ENCODE measurements around the gene TNNT2. TPM values are rescaled to one million over a fixed set of nuclear protein-coding genes. Genes with fewer than 3 reads are reported as not detected.

Gene TNNT2
- total and polyA plus RNA-seq, 2 of the 13 experiments (the other 11 are each of a cell fraction or from before 2014, with no cell fraction given), result 0.20 to 0.63 TPM

- 0% methylated on average over 1 of the region's 1 CpG for WGBS (ENCODE audit: low lambda C conversion rate)
- H3K27ac ChIP-seq (ENCODE audit: extremely low read length, insufficient read depth, low read length), result no peak overlapping the region
- ATAC-seq, result no peak
- no peak for FAIRE-seq
- ChIA-PET POLR2A (no interaction called here), CTCF (ENCODE audit: low intra/inter-chr PET ratio, low total read pairs) (no interaction called here)
- no peak overlapping the region for H2AFZ ChIP-seq (ENCODE audit: low read length)
- peaks cover 16% of the 10 kb centered on the region for H3K9me3 ChIP-seq (ENCODE audit: low read length)
- no peak for DNase-seq (ENCODE audit: low spot score)
- no peaks in the 10 kb centered on the region for H3K4me1 ChIP-seq (ENCODE audit: insufficient read depth, low read length)
- H3K9ac ChIP-seq (ENCODE audit: insufficient read depth, low read depth, low read length), result no peak overlapping the region
- no peaks in the 10 kb centered on the region for H4K20me1 ChIP-seq (ENCODE audit: insufficient read depth, low read length)
- TF ChIP-seq NFIB (CRISPR knock-in tag; IDR thresholded peaks at IDR 0.05; ENCODE audit: borderline replicate concordance) (no peak), KAT7 (CRISPR knock-in tag; IDR thresholded peaks at IDR 0.05; ENCODE audit: borderline replicate concordance) (no peak), MNT (IDR thresholded peaks at IDR 0.05) (no peak), ZBTB20 (CRISPR knock-in tag; IDR thresholded peaks at IDR 0.05; ENCODE audit: borderline replicate concordance, low read depth) (no peak), SCMH1 (CRISPR knock-in tag; IDR thresholded peaks at IDR 0.05; ENCODE audit: borderline replicate concordance) (no peak)
- in situ Hi-C loops (cut with HindIII; ENCODE audit: extremely low pct_ligation_motif_present, low pct_unique_long_range_greater_than_20kb), result no loop called here
- no peaks in the 10 kb centered on the region for H3K36me3 ChIP-seq (replicated peaks in 1 of 2; ENCODE audit: control insufficient read depth in 1 of 2, insufficient read depth in 2 of 2, low read length in 2 of 2)
- BruUV-seq (replicated peaks), result no TSS peak
- no peaks in the 10 kb centered on the region for H3K79me2 ChIP-seq (ENCODE audit: insufficient read depth, low read length)
- no peak overlapping the region for H3K4me2 ChIP-seq (ENCODE audit: low read depth, low read length)
- H3K4me3 ChIP-seq (replicated peaks in 1 of 3; ENCODE audit: insufficient read depth in 1 of 3, low read depth in 2 of 3, low read length in 3 of 3), result no peak overlapping the region
- peaks cover 0 to 3% of the 10 kb centered on the region in 2 experiments; a peak in 2 of 5 replicates for H3K27me3 ChIP-seq (ENCODE audit: control insufficient read depth in 1 of 2, insufficient read depth in 2 of 2, low read length in 2 of 2)
- intact Hi-C loops (cut with micrococcal nuclease; ENCODE audit: unreplicated experiment), result no loop called here
These were observed 36.1 kb downstream of the TNNT2 start for GRCh38 chr1:201341377-201341776.

GRCh38 chr1:201336711-201337450, 40.6 kb downstream of the TNNT2 start:
- CTCF ChIA-PET (ENCODE audit: low intra/inter-chr PET ratio, low total read pairs), result no interaction called here
- no peak for FAIRE-seq
- TF ChIP-seq SMAD3 (CRISPR knock-in tag; IDR thresholded peaks at IDR 0.05) (no peak), KDM5B (CRISPR knock-in tag; IDR thresholded peaks at IDR 0.05; ENCODE audit: borderline replicate concordance) (no peak), MED8 (CRISPR knock-in tag; IDR thresholded peaks at IDR 0.05; ENCODE audit: insufficient replicate concordance) (no peak), AGO1 (IDR thresholded peaks at IDR 0.05; ENCODE audit: low read depth, low read length, poor library complexity, severe bottlenecking) (no peak), ZSCAN30 (CRISPR knock-in tag; IDR thresholded peaks at IDR 0.05) (no peak), THYN1 (CRISPR knock-in tag; IDR thresholded peaks at IDR 0.05; ENCODE audit: borderline replicate concordance, low read depth) (no peak), XRCC5 (optimal IDR thresholded peaks at IDR 0.05; ENCODE audit: low read length) (no peak), ZNF792 (CRISPR knock-in tag; IDR thresholded peaks at IDR 0.05) (no peak), ZNF570 (CRISPR knock-in tag; IDR thresholded peaks at IDR 0.05; ENCODE audit: borderline replicate concordance) (no peak), ZFP36L1 (CRISPR knock-in tag; IDR thresholded peaks at IDR 0.05) (no peak), JUNB (CRISPR knock-in tag; IDR thresholded peaks at IDR 0.05; ENCODE audit: borderline replicate concordance) (no peak), ZNF7 (CRISPR knock-in tag; IDR thresholded peaks at IDR 0.05) (no peak)

More at GRCh38 chr1:201336711-201337450, 40.6 kb downstream of the TNNT2 start:
- Histone ChIP-seq H3K4me2 (ENCODE audit: low read depth, low read length) (no peak overlapping the region), H2AFZ (ENCODE audit: low read length) (no peak overlapping the region), H4K20me1 (ENCODE audit: insufficient read depth, low read length) (no peaks in the 10 kb centered on the region), H3K27me3 (ENCODE audit: control insufficient read depth in 1 of 2, insufficient read depth in 2 of 2, low read length in 2 of 2) (no peaks in the 10 kb centered on the region; a peak in 1 of 5 replicates), H3K4me3 (replicated peaks in 1 of 3; ENCODE audit: insufficient read depth in 1 of 3, low read depth in 2 of 3, low read length in 3 of 3) (no peak overlapping the region), H3K9ac (ENCODE audit: insufficient read depth, low read depth, low read length) (no peak overlapping the region), H3K79me2 (ENCODE audit: insufficient read depth, low read length) (no peaks in the 10 kb centered on the region), H3K4me1 (ENCODE audit: insufficient read depth, low read length) (no peaks in the 10 kb centered on the region), H3K9me3 (ENCODE audit: low read length) (peaks cover 10% of the 10 kb centered on the region), H3K36me3 (replicated peaks in 1 of 2; ENCODE audit: control insufficient read depth in 1 of 2, insufficient read depth in 2 of 2, low read length in 2 of 2) (no peaks in the 10 kb centered on the region), H3K27ac (ENCODE audit: extremely low read length, insufficient read depth, low read length) (no peak overlapping the region)
- in situ Hi-C loops (cut with HindIII; ENCODE audit: extremely low pct_ligation_motif_present, low pct_unique_long_range_greater_than_20kb) (no loop called here), intact Hi-C loops (cut with micrococcal nuclease; ENCODE audit: unreplicated experiment) (no loop called here)
- ATAC-seq (no peak), DNase-seq (ENCODE audit: low spot score) (no peak)
- no TSS peak for BruUV-seq (replicated peaks)
- 43% methylated on average over 3 of the region's 9 CpGs for WGBS (ENCODE audit: low lambda C conversion rate)
- POLR2A ChIA-PET, result no interaction called here
